HG03354 (cell line): ENCODE data around the gene DNAH17.

ENCODE experiments used
- ATAC-seq: cut with Tn5 transposase; IDR thresholded peaks from one replicate; pipeline ENCODE4 v1.9.1; 2021; ENCODE audit warnings: mild to moderate bottlenecking; ENCODE audit not compliant: unreplicated experiment, poor library complexity, severe bottlenecking

DNAH17 gene

GRCh38 chr17:78557598-78558039 lies 19.6 kb downstream of the DNAH17 start:
- ATAC-seq: no peak

DNA sequence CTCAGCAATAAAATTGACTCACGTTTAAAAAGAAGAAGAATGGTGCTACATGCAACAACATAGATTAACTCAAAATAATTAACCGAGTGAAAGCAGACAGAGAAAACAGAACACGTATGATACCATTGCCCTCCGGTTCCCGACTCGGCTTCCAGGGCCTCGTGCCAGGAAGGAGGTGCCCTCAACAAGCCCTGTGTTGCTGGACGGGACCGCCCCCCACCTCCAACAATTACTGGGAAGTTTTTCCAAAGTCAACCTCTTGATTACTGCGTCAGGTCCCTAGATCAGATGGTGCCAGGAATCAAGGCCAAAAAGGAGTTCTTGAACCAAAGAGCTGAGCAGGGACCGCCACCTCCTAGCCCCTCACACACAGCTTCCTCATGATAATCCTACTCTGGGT lies 20.4 kb downstream of the DNAH17 start:
- no peak for ATAC-seq

DNA sequence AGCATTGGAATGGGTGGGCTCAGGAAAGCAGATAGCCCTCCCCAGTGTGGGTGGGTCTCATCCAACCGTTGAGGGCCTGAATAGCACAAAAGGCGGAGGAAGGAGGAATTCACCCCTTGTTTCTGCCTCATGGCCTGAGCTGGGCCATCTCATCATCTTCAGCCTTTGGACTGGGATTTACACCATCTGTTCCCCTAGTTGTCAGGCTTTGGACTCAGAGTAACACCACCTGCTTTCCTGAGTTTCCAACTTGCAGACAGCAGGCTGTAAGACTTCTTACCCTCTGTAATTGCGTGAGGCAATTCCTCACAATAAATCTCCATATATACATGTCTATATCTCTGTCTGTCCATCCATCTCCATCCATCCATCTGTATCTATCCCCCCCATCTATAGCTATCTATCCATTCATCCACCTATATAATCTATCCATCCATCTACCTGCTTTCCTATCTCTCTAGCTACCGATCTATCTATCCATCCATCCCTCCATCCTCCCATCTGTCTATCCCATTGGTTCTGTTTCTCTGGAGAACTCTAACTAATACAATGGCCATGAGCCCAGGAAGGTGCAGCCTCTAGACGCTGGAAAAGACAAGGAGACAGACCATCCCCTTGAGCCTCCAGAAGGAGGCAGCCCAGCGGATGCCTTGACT lies 21.3 kb downstream of the DNAH17 start:
- ATAC-seq: no peak

GRCh38 chr17:78550464-78550863 lies 26.7 kb downstream of the DNAH17 start:
- no peak for ATAC-seq

DNA sequence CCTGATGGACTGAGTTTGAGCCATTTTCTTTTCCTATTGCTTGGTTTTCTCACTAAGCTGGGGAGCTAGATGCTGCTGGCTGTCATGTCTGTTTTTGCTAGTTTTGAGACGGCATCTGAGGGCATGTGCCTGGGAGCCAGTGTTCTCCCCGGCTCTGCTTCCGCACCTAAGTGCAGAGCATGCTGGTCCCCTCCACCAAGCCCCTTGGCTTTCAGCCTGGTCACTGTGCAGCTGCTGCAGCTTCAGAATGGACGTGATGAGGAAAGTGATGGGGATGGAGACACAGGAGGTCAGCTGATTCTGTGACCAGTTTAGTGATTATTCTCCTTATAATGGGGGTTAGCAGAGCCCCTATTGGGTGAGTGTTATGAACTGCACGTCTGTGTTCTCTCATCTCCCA lies 28.5 kb downstream of the DNAH17 start:
- ATAC-seq: no peak

- ATAC-seq: no peak
Measured at GRCh38 chr17:78547035-78547434, 30.2 kb downstream of the DNAH17 start.

DNA sequence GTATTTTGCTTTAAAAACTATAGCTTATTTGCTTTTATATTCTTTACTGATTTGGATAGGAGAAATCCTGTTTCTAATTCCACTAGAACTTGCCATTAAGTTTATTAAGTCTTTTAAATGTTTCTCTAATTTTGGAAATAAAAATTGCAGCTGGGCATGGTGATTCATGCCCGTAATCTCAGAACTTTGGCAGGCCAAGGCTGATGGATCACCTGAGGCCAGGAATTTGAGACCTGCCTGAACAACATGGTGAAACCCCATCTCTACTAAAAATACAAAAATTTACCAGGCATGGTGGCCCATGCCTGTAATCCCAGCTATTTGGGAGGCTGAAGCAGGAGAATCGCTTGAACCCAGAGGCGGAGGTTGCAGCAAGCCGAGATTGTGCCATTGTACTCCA lies 30.7 kb downstream of the DNAH17 start:
- ATAC-seq: no peak

DNA sequence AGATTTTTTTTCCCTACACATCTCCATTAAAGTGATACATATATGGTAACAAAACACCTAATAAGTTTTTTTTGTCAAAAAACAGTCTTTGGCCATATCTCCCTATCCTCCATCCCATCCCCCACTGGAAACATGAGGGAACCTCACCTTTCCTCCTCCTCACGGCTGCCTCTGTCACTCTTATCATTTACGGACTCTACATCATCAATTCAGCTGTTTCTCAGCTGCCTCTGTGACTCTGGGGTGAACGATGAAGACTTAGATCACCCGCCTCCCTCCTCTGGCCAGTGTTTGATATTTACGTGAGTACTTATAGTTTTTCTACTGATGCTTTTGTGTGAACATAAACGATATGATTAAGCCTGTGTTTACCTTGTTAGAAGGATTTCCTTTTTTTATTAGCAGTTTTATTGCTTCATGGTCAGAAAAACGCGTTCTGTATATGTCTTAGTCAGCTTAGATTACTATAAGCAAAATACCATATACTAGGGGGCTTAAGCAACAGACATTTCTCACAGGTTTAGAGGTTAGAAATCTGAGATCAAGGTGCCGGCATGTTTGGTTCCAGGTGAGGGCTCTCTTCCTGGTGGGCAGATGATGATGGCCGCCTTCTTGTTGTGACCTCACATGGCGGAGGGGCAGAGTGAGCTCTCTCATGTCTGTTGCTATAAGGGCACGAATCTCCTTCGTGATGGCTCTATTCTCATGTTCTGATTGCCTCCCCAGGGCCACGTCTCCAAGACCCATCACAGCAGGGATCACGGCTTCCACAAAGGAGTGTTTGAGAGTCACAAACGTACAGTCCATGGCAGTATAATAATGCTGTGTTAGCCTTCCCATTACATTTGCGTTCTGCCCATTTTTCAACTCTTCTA lies 32.1 kb downstream of the DNAH17 start:
- no peak for ATAC-seq

DNA sequence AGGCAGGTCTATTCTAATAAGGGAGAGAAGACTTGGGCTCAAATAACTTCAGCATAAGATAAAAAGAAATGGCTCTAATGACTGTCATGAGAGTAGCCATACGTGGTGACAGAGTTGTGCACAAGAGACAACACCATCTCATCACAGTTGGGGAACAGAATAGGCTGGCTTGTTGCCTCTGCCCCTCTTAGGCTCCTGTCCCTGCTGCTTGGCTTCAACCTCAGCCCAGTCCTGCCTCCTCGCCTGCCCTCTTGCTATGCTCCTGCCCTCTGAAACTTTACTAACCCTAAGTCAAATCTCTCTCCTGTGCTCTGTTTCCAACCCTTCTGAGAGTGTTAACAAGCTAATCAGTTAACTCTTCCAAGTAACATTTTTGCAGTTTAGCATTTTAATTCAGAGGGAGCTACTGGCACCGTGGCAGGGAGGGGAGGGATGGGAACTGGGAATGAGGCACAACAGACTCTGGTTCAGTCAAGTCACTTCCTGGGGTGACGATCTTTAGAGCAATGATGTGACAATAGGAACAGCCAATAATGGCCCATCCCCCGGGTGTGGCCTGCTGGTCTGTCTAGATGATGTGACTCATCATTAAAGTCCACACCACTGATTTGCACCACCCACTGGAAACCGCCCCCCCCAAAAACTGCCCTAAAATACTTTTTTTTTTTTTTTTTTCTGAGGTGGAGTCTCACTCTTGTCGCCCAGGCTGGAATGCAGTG lies 35.5 kb downstream of the DNAH17 start:
- ATAC-seq: no peak

GRCh38 chr17:78539781-78540180 lies 37.4 kb downstream of the DNAH17 start:
- ATAC-seq: no peak

GRCh38 chr17:78538033-78538776 lies 39.0 kb downstream of the DNAH17 start:
- ATAC-seq: no peak

DNA sequence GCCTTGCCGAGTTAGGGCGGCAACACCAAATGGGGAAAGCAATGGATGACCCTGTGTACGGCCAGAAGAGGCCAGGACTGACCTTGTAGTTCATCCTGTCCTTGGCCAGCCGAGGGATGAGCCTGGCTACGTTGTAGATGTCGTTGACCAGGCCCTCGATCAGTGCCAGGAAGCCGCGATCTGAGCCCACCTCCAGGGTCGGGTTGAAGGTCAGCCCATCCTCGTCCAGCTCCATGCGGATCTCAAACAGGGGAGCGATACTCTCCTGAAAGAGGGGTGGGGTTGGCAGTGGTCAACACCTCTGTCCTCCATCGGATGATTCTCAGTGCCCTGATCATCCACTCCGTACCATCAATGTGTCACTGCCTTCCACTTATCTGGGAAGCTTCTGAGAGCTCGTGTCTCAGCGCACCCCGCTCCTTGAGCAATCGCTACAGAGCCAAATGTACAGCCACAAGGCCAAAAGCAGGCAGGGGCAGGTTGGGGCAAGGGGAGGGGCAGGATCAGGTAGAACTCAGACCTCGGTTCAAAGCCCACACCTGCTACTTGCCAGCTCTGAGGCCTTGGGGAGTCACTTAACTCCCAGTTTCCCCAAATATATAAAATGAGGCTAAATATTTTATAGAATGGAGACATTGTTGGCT lies 39.9 kb downstream of the DNAH17 start:
- no peak for ATAC-seq

- no peak for ATAC-seq
Measured at GRCh38 chr17:78535273-78536197, 41.7 kb downstream of the DNAH17 start.

DNA sequence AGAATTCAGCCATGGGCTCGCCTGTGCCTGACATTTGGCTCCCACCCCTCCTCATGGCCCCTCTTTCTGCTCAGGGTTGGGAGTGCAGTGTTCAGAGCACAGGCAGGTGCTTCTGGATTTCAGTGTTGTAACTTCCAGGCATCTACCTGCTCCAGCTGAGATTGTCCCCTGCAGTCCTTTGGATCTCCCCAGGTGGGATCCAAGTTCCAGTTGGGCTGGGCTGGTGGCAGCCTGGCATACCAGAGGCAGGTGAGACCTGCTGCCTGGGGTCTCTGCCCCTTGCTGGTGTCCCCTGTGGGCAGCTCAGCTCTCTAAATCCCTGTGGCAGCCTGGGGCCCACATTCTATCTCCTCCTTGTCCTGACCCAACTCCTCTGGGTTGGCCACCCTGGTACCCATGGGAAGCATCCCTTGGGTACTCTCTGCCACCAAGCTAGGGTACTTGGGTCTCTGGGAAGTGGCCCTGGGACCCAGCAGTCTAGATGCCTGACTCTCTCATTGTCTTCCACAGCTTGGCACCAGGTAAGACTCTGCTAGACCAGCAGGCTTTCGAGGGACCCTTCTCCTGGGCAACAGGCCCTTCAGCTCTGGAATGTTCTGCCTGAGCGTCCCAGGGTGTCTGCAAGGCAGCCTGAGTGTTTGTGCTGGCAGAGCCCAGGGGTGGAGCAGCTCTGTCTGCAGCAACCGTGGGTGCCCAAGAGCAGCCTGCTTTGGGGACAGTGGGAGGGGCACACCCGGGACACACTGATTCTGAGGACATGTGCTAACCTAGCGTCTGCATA lies 42.5 kb downstream of the DNAH17 start:
- no peak for ATAC-seq

- ATAC-seq: no peak
Measured at GRCh38 chr17:78532922-78533640, 44.1 kb downstream of the DNAH17 start.

- ATAC-seq: no peak
Measured at GRCh38 chr17:78532311-78532710, 44.9 kb downstream of the DNAH17 start.

DNA sequence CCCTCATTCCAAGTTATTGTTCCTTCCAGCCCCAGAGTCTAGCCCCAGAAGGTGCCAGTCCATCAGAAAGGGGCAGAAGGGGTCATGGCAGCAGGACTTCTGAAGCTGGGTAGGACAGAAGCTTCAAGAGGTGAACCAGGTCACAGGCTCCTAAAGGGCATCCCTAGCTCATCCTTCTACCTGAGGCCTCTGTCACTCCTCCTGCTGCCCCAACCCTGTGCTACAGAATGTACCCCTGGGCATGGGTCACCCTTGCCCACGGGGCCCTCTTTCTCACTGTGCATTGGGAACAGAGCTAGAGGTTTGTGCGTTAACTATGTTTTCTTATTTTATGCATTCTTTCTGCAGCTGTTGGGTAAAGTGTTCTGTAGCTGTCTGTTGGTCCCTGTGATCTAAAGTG lies 46.5 kb downstream of the DNAH17 start:
- ATAC-seq: no peak
